ENCODE results near the gene NUFIP2. TPM values are rescaled to one million over a fixed set of nuclear protein-coding genes. Genes with fewer than 3 reads are reported as not detected.

The NUFIP2 gene
- total RNA-seq, 1 experiment from 2014 or later = 106 TPM

DNA sequence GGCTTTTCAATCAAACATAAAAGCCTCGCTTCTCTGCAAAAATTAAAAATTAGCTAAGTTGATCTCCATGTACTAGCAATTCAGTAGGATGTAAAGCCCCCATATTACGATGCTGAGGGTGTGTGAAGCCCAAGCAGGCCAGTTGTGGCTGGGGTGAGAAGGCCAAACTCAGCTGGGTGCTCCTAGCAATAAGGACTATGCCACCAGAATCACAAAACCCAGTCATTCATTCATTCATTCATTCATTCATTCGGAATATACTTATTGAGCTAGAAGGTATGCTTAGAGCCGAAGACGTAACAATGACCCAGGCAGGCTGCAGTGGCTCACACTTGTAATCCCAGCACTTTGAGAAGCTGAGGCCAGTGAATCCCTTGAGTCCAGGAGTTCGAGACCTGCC lies 51.2 kb downstream of the NUFIP2 start:
- no peak for DNase-seq (ENCODE audit: low read depth, low spot score)
- no peak overlapping the region for H3K27ac ChIP-seq (ENCODE audit: low read length)

DNA sequence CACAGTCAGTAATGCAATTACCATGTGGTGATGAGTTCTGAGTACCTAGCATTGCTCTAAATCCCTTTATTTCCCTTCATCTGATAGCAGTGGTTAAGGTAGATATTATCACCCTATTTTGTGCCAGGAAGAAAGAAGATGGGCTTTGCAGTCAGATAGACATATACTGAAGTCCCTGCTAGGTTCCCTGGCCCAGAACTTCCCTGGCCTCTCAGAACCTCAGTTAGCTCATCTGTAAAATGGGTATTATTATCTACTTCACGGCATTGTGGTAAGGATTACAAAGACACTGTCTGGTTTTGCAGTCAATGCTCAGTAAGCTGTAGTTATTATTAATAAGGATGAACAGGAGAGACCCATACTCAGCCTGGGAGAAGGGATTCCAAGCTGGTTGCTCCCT lies 51.9 kb downstream of the NUFIP2 start:
- H3K4me3 ChIP-seq (ENCODE audit: low read depth in 2 of 2, low read length in 2 of 2) = no peak overlapping the region
- CTCF ChIA-PET = interaction anchor here (0.5 to 2.8 kb wide), 4 partner anchors 25 to 515 kb away, joined by 3 to 7 read pairs (median 4); no protein-coding TSS in a partner anchor
- POLR2A ChIA-PET = interaction anchor here (1.5 kb wide), 1 partner anchor 8 kb away, joined by 6 read pairs; no protein-coding TSS in a partner anchor
- peaks cover 19% of the 10 kb centered on the region for H3K4me1 ChIP-seq (ENCODE audit: control insufficient read depth, insufficient read depth, low read length)
- H3K9me3 ChIP-seq (ENCODE audit: control insufficient read depth, insufficient read depth, low read depth, low read length) = no peaks in the 10 kb centered on the region
- H3K27ac ChIP-seq (ENCODE audit: low read length) = no peak overlapping the region
- H3K36me3 ChIP-seq (ENCODE audit: control insufficient read depth, insufficient read depth, low read length) = no peaks in the 10 kb centered on the region
- no peak for DNase-seq (ENCODE audit: low read depth, low spot score)
- intact Hi-C loops (cut with micrococcal nuclease; ENCODE audit: unreplicated experiment) = no loop called here
- no peak for TF ChIP-seq TCF7L2 (IDR thresholded peaks at IDR 0.05; ENCODE audit: low read depth, low read length)
- no peak for TF ChIP-seq CTCF (IDR thresholded peaks at IDR 0.05)
- no peak for TF ChIP-seq POLR2AphosphoS5 (IDR thresholded peaks at IDR 0.05; ENCODE audit: low read depth, low read length)
- TF ChIP-seq, protein P1, sequence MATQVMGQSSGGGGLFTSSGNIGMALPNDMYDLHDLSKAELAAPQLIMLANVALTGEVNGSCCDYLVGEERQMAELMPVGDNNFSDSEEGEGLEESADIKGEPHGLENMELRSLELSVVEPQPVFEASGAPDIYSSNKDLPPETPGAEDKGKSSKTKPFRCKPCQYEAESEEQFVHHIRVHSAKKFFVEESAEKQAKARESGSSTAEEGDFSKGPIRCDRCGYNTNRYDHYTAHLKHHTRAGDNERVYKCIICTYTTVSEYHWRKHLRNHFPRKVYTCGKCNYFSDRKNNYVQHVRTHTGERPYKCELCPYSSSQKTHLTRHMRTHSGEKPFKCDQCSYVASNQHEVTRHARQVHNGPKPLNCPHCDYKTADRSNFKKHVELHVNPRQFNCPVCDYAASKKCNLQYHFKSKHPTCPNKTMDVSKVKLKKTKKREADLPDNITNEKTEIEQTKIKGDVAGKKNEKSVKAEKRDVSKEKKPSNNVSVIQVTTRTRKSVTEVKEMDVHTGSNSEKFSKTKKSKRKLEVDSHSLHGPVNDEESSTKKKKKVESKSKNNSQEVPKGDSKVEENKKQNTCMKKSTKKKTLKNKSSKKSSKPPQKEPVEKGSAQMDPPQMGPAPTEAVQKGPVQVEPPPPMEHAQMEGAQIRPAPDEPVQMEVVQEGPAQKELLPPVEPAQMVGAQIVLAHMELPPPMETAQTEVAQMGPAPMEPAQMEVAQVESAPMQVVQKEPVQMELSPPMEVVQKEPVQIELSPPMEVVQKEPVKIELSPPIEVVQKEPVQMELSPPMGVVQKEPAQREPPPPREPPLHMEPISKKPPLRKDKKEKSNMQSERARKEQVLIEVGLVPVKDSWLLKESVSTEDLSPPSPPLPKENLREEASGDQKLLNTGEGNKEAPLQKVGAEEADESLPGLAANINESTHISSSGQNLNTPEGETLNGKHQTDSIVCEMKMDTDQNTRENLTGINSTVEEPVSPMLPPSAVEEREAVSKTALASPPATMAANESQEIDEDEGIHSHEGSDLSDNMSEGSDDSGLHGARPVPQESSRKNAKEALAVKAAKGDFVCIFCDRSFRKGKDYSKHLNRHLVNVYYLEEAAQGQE (IDR thresholded peaks at IDR 0.05; ENCODE audit: insufficient read depth in 1 of 2, low read depth in 2 of 2, low read length in 1 of 2) = no peak
- TF ChIP-seq SIN3A (IDR thresholded peaks at IDR 0.05; ENCODE audit: borderline replicate concordance, insufficient read depth, low read depth, low read length) = no peak
- BruUV-seq (replicated peaks) = no TSS peak
- in situ Hi-C loops (cut with HindIII; ENCODE audit: low pct_unique_long_range_greater_than_20kb, low sequenced_read_pairs) = no loop called here
- H3K27me3 ChIP-seq (ENCODE audit: control insufficient read depth, insufficient read depth, low read length) = no peaks in the 10 kb centered on the region
- ATAC-seq = no peak

More for the DNA sequence above, 51.2 kb downstream of the NUFIP2 start:
- in situ Hi-C loops (cut with HindIII; ENCODE audit: low pct_unique_long_range_greater_than_20kb, low sequenced_read_pairs) = no loop called here
- CTCF ChIA-PET = interaction anchor here (0.5 to 2.8 kb wide), 3 partner anchors 25 to 94 kb away, joined by 3 to 7 read pairs (median 5); no protein-coding TSS in a partner anchor
- Histone ChIP-seq H3K9me3 (ENCODE audit: control insufficient read depth, insufficient read depth, low read depth, low read length) (no peaks in the 10 kb centered on the region), H3K4me3 (ENCODE audit: low read depth in 2 of 2, low read length in 2 of 2) (no peak overlapping the region), H3K27me3 (ENCODE audit: control insufficient read depth, insufficient read depth, low read length) (no peaks in the 10 kb centered on the region), H3K36me3 (ENCODE audit: control insufficient read depth, insufficient read depth, low read length) (no peaks in the 10 kb centered on the region), H3K4me1 (ENCODE audit: control insufficient read depth, insufficient read depth, low read length) (peaks cover 19% of the 10 kb centered on the region)
- POLR2A ChIA-PET = interaction anchor here (0.6 kb wide), 1 partner anchor 519 kb away, joined by 3 read pairs; no protein-coding TSS in a partner anchor
- ATAC-seq = no peak
- no TSS peak for BruUV-seq (replicated peaks)
- intact Hi-C loops (cut with micrococcal nuclease; ENCODE audit: unreplicated experiment) = no loop called here
- no peak for TF ChIP-seq CTCF (IDR thresholded peaks at IDR 0.05)
- TF ChIP-seq, protein P1 (IDR thresholded peaks at IDR 0.05; ENCODE audit: insufficient read depth in 1 of 2, low read depth in 2 of 2, low read length in 1 of 2) = no peak

All from Panc1 (cell line).